T-helper 1 cell treated with Interleukin-12 subunit alpha and Interleukin-12 subunit beta and Interleukin-4 antibody, amounts not matched to agents 30 ng/mL and 1 ng/mL, for 36 hours (primary cell): ENCODE results near the gene CPPED1. TPM values are rescaled to one million over a fixed set of nuclear protein-coding genes. Genes with fewer than 3 reads are reported as not detected.

Experiments used
- intact Hi-C: fragments of 100-400 bp; cut with micrococcal nuclease; formaldehyde crosslinking; loops from one replicate; pipeline ENCODE4 v1.15.1; 2024
- total RNA-seq: library from RNA; stranded (reverse); gene quantifications from 2 replicates; pipeline ENCODE4 v1.2.3, GENCODE V29; 2022

The CPPED1 gene
- total RNA-seq, 1 donor from 2014 or later = 22.9 TPM

GRCh38 chr16:12688951-12689850 lies 114.5 kb downstream of the CPPED1 start:
- intact Hi-C loops = loop anchor here (2.0 to 5.0 kb wide), 2 partner anchors 42 to 152 kb away; no protein-coding TSS in a partner anchor

DNA sequence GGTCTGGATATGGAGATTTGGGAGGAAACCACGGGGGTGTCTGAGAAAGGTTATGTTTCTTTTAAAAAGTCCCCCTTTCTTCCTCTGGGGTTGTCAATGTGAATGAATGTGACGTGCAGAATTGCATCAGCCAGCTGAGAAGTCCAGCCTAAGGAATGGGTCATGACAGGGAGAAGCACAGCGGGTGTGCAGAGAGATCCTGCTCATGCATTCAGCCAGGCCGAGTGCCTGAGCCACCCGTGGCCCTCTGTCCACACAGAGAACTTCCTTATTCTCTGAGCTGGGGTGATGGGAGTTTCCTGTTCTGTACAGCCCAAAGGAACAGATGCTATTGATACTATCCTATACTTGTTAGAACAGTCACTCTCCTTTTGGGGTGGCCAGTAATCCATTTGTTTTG lies 117.9 kb downstream of the CPPED1 start:
- intact Hi-C loops = loop anchor here (5.0 kb wide), 1 partner anchor 149 kb away; no protein-coding TSS in a partner anchor

- intact Hi-C loops = no loop called here
These were observed 121.1 kb downstream of the CPPED1 start for GRCh38 chr16:12682432-12683165.

DNA sequence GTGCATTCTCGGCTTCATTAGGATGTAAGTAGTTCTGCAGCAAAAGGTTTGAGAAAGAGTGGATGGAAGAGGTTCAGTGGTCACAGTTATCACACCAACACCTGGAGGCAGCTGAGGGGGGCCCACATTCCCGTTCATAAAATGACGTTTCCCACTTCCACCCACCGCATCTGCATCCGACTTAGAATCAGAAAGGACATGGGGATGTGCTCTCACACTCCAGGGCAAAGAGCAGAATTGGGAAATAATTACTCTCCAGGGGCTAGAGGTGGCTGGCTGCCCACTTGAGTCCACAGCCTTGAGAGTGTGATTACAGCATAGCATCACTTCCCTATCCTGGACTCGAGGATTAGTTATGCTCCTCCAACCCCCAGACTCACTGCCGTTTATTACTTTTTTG lies 122.0 kb downstream of the CPPED1 start:
- intact Hi-C loops = no loop called here

DNA sequence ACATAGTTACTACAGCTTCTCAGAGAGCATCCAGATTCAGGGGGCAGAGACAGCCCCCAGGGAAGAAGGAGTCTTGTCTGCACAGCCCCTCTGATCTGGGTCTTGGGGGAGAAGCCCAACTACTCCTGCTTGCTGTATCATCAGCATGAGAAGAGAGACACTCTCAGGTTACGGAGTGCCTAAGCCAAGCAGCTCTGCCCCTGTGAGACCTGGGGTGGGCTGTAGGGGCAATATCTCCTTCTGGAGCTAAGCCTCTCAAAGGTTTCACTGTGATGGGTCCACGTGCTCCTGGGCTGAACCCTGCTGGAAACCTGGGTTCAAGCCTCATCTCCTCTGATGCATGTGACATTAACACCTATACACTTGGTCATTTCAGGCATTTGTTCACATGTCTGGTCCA lies 123.2 kb downstream of the CPPED1 start:
- intact Hi-C loops = no loop called here

- intact Hi-C loops = no loop called here
These were observed 123.9 kb downstream of the CPPED1 start for GRCh38 chr16:12679660-12680272.

- intact Hi-C loops = no loop called here
These were observed 124.7 kb downstream of the CPPED1 start for GRCh38 chr16:12678983-12679382.

GRCh38 chr16:12677502-12677901 lies 126.2 kb downstream of the CPPED1 start:
- intact Hi-C loops = no loop called here

- intact Hi-C loops = no loop called here
These were observed 127.8 kb downstream of the CPPED1 start for GRCh38 chr16:12675852-12676251.

DNA sequence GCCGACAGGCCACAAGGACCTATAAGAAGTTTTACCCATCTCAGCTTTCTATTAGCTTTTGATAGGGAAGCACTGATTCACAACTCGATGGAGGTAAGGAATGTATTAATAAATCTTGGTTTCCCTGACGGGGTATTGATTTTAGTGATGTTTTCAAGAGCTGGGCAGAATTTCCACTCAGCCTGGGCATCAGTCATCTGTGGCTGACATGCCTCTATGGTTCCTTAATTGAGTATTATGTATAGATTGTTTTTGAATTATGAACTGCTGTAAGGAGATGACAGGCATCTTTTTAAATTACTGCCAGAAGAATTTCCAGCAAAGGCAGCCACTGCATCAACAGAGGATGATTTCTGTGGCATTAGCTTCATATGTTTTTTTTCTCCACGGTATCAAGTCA lies 128.6 kb downstream of the CPPED1 start:
- intact Hi-C loops = no loop called here

DNA sequence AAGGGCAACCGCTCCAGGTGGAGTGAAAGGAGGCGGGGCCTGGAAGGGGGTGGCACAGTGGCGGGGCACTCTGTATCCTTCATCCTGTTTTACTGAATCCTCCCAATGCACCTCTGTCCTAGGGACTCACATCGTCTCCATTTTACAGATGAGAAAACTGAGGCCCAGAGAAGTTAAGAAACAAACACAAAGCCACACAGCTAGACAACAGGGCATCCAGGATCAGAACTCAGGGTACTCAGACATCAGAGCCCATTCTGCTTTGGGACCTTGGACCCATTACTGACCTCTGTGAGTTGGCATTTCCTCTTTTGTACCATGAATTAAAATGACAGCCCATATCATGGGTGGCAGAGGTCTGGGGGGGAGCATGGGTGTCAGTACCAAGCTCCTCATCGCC lies 129.2 kb downstream of the CPPED1 start:
- intact Hi-C loops = no loop called here

GRCh38 chr16:12674071-12674470 lies 129.6 kb downstream of the CPPED1 start:
- intact Hi-C loops = no loop called here

GRCh38 chr16:12673466-12673865 lies 130.2 kb downstream of the CPPED1 start:
- intact Hi-C loops = no loop called here

DNA sequence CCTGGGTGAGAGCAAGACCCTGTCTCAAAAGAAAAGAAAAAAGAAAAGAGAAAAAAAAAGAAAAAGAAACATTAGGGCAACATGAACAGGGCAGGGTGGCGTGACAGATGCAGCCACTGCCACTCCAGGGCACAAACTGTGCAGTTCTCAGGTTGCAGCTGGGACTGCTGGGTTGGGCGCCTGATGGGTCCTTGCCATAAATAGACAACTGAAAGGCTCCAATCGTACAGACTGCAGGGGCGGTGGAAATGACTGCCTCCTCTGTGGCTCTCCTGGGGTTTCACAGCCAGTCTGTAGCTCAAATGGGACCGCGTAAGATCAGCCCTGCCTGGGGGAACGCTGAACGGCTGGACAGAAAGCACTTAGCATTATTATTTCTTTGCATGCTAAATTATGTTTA lies 130.7 kb downstream of the CPPED1 start:
- intact Hi-C loops = no loop called here

DNA sequence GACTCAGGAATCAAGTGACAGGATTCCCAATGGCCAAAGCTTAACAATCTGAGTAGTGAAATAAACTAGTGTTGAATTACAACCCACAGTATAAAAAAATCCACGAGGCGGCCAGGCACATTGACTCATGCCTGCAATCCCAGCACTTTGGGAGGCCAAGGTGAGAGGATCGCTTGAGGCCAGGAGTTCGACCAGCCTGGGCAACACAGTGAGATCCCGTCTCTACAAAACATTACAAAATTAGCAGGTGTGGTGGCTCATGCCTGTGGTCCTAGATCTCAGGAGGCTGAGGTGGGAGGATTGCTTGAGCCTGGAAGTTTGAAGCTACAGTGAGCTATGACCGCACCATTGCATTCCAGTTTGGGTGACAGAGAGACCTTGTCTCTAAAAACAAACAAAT lies 133.8 kb downstream of the CPPED1 start:
- intact Hi-C loops = no loop called here

DNA sequence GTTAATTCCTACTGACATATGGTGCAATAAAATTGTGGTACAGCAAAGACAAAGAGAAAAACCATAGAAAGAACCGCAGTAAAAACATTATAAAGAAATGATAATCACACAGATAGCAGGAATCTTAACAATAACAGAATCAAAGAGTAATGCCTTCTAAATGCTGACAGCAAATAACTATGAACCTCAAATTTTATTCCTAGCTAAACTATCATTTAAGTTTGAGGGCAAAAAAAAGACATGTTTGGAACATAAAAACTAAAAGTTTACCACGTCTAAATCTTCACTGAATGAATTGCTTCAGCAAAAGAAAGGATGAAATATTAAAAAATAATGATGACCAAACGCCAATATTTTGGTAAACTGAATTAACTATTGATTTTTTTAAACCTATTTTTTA lies 135.8 kb downstream of the CPPED1 start:
- intact Hi-C loops = no loop called here

GRCh38 chr16:12664164-12664733 lies 139.4 kb downstream of the CPPED1 start:
- intact Hi-C loops = no loop called here

DNA sequence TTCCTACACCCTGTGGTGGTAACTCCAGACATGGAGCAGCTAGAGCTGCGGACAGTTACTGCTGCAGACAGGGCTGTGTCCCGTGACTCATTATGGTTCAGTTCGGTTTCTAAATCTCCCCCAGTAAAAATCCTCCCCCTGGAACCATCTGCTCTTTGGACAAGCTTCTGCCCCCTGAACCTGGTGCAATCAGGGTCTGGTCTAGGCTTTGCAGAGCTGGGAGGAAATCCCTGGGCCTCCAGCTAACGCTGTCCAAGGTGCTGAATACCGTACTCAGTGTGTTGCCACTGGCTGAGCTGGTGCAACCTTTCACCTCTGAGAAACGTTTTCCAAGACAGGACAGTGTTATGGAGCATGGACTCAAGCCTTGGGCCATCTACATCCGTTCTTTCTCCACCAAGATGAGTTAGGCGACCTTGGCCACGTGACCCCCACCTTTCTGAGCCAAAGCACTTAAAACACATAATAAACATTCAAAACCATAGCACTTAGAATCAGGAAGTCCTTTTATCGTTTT lies 142.0 kb downstream of the CPPED1 start:
- intact Hi-C loops = no loop called here

- intact Hi-C loops = no loop called here
These were observed 143.8 kb downstream of the CPPED1 start for GRCh38 chr16:12659871-12660270.

DNA sequence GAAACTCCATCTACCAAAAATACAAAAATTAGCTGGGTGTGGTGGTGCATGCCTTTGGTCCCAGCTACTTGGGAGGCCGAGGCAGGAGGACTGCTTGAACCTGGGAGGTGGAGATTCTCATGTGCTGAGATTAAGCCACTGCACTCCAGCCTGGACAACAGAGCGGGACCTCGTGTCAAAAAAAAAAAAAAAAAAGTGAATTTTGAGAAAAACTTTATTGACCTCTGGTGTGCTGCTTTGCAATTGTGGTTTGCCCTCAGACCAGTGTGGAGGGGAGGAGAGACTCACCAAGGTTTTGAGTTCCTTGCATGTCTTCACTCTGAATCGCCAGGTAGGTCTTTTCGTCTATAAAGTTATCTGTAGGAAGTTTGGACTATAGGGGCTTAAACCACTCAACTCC lies 145.2 kb downstream of the CPPED1 start:
- intact Hi-C loops = no loop called here

- intact Hi-C loops = no loop called here
These were observed 148.2 kb downstream of the CPPED1 start for GRCh38 chr16:12655537-12655936.
